H1 (cell line): ENCODE results near the gene TNKS2. TPM values are rescaled to one million over a fixed set of nuclear protein-coding genes. Genes with fewer than 3 reads are reported as not detected.

Source experiments
- CTCF ChIA-PET: fragments of 300-600 bp; sonication (Branson Sonifier 250); formaldehyde crosslinking; loops from one replicate; lab custom pipeline; 2021; ENCODE audit not compliant: partially characterized antibody; lab: Charles Lee
- POLR2A ChIA-PET: fragments of 300-600 bp; sonication (Branson Sonifier 250); formaldehyde crosslinking; loops from one replicate; lab custom pipeline; 2021; ENCODE audit warnings: inconsistent platforms; ENCODE audit not compliant: partially characterized antibody; lab: Charles Lee
- DNase-seq, 2 experiments: peaks; one replicate each; pipeline versions ENCODE4 v3.0.0 to v3.0.0-alpha.2; 2010 to 2022; ENCODE audit warnings: low spot score in 2 of 2, low read depth in 1 of 2, mixed read lengths in 1 of 2
- FAIRE-seq: peaks from 2 replicates; lab custom pipeline; 2011; peaks lifted over from hg19 to GRCh38; lab: Jason Lieb, UNC
- H2AFZ ChIP-seq: 2 replicates; pipeline ENCODE4 v1.8.1; 2012; ENCODE audit warnings: low read length, inconsistent platforms
- H2AK5ac ChIP-seq: 2 replicates; pipeline ENCODE4 v1.6.1; 2013; ENCODE audit warnings: low read depth, low read length
- H2BK120ac ChIP-seq: replicated peaks from 2 replicates; pipeline ENCODE3; 2013; ENCODE audit warnings: low read depth, low read length, inconsistent platforms
- H2BK12ac ChIP-seq: 2 replicates; pipeline ENCODE4 v1.6.1; 2013; ENCODE audit warnings: low read depth, low read length
- H2BK15ac ChIP-seq: 2 replicates; pipeline ENCODE4 v1.6.1; 2013; ENCODE audit warnings: low read length
- H2BK20ac ChIP-seq: 2 replicates; pipeline ENCODE4 v1.6.1; 2013; ENCODE audit warnings: low read length
- H2BK5ac ChIP-seq: 2 replicates; pipeline ENCODE4 v1.6.1; 2013; ENCODE audit warnings: low read depth, low read length
- H3K14ac ChIP-seq: 2 replicates; pipeline ENCODE4 v1.6.1; 2013; ENCODE audit warnings: inconsistent platforms; ENCODE audit not compliant: insufficient read length
- H3K18ac ChIP-seq: 2 replicates; pipeline ENCODE4 v1.6.1; 2013; ENCODE audit warnings: low read length; ENCODE audit errors: extremely low read depth
- H3K23ac ChIP-seq: 2 replicates; pipeline ENCODE4 v1.6.1; 2013; ENCODE audit warnings: inconsistent platforms; ENCODE audit not compliant: insufficient read length
- H3K23me2 ChIP-seq: 2 replicates; pipeline ENCODE4 v1.6.1; 2013; ENCODE audit warnings: low read depth, low read length
- H3K27ac ChIP-seq: 2 replicates; pipeline ENCODE4 v1.6.1; 2011; ENCODE audit warnings: low read depth, low read length, inconsistent platforms
- H3K27me3 ChIP-seq, 4 experiments: replicated peaks in 1 of 4; 1 replicate in 1 of 4; 2 replicates in 3 of 4; pipeline versions ENCODE4 v1.6.1 to v1.8.1; 2011 to 2013; ENCODE audit warnings: low read length in 3 of 4, mild to moderate bottlenecking in 3 of 4, inconsistent platforms in 2 of 4, mixed read lengths in 2 of 4, moderate library complexity in 1 of 4; ENCODE audit not compliant: control insufficient read depth in 3 of 4, insufficient read depth in 3 of 4; ENCODE audit errors: extremely low read depth in 1 of 4
- H3K36me3 ChIP-seq, 4 experiments: 2 replicates each; pipeline versions ENCODE4 v1.6.1 to v1.8.1; 2011 to 2013; ENCODE audit warnings: mild to moderate bottlenecking in 4 of 4, low read length in 3 of 4, moderate library complexity in 2 of 4, control low read depth in 1 of 4, inconsistent platforms in 1 of 4; ENCODE audit not compliant: insufficient read depth in 4 of 4, control insufficient read depth in 2 of 4
- H3K4ac ChIP-seq: replicated peaks from 2 replicates; pipeline ENCODE3; 2013; ENCODE audit warnings: low read length, low read depth, mixed read lengths, inconsistent platforms; ENCODE audit not compliant: insufficient read length
- H3K4me1 ChIP-seq, 4 experiments: replicated peaks in 1 of 4; 1 replicate in 1 of 4; 2 replicates in 3 of 4; pipeline versions ENCODE4 v1.6.1 to v1.8.1; 2011 to 2013; ENCODE audit warnings: low read length in 3 of 4, inconsistent platforms in 2 of 4, mixed read lengths in 1 of 4; ENCODE audit not compliant: insufficient read depth in 4 of 4, control insufficient read depth in 3 of 4
- H3K4me2 ChIP-seq, 2 experiments: 2 replicates each; pipeline versions ENCODE4 v1.6.1 to v1.8.1; 2011 to 2013; ENCODE audit warnings: low read depth in 2 of 2, low read length in 2 of 2, control low read depth in 1 of 2, inconsistent platforms in 1 of 2, mild to moderate bottlenecking in 1 of 2; ENCODE audit not compliant: insufficient read depth in 1 of 2
- H3K4me3 ChIP-seq, 4 experiments: fragments of 200-600, 300-600 bp in 1 of 4; sonication (generic), shearing (Covaris generic), sonication (Bioruptor Twin) in 1 of 4; 2 replicates each; pipeline versions ENCODE4 v1.5.1 to v1.8.1; 2011 to 2016; ENCODE audit warnings: low read length in 4 of 4, low read depth in 3 of 4, control low read depth in 2 of 4, inconsistent platforms in 2 of 4, mild to moderate bottlenecking in 2 of 4, mixed read lengths in 1 of 4, moderate library complexity in 1 of 4; ENCODE audit not compliant: insufficient read depth in 2 of 4; ENCODE audit errors: extremely low read depth in 1 of 4
- H3K56ac ChIP-seq: replicated peaks from 2 replicates; pipeline ENCODE3; 2013; ENCODE audit warnings: low read depth, mild to moderate bottlenecking, mixed read lengths, low read length, inconsistent platforms; ENCODE audit not compliant: insufficient read length
- H3K79me1 ChIP-seq: 2 replicates; pipeline ENCODE4 v1.6.1; 2013; ENCODE audit warnings: low read depth, low read length, control low read depth
- H3K79me2 ChIP-seq, 2 experiments: 2 replicates each; pipeline versions ENCODE4 v1.6.1 to v1.8.1; 2012 to 2013; ENCODE audit warnings: low read length in 2 of 2, mild to moderate bottlenecking in 2 of 2, inconsistent platforms in 1 of 2; ENCODE audit not compliant: insufficient read depth in 2 of 2, control insufficient read depth in 1 of 2
- H3K9ac ChIP-seq, 4 experiments: replicated peaks in 1 of 4; 1 replicate in 1 of 4; 2 replicates in 3 of 4; pipeline versions ENCODE4 v1.6.1 to v1.8.1; 2011 to 2013; ENCODE audit warnings: low read depth in 3 of 4, low read length in 3 of 4, control low read depth in 2 of 4, mild to moderate bottlenecking in 2 of 4, moderate library complexity in 2 of 4, inconsistent platforms in 1 of 4; ENCODE audit errors: extremely low read depth in 1 of 4
- H3K9me3 ChIP-seq, 2 experiments: 2 replicates each; pipeline versions ENCODE4 v1.6.1 to v1.8.1; 2012 to 2013; ENCODE audit warnings: mild to moderate bottlenecking in 2 of 2, moderate library complexity in 2 of 2, control low read depth in 1 of 2, inconsistent platforms in 1 of 2, low read depth in 1 of 2, low read length in 1 of 2, mixed read lengths in 1 of 2; ENCODE audit not compliant: insufficient read depth in 2 of 2
- H4K20me1 ChIP-seq, 2 experiments: replicated peaks in 1 of 2; 2 replicates each; pipeline versions ENCODE3 to v1.8.1; 2011 to 2013; ENCODE audit warnings: inconsistent platforms in 2 of 2, low read length in 2 of 2, mild to moderate bottlenecking in 1 of 2; ENCODE audit not compliant: insufficient read depth in 2 of 2, control insufficient read depth in 1 of 2
- H4K5ac ChIP-seq: 2 replicates; pipeline ENCODE4 v1.6.1; 2013; ENCODE audit warnings: low read length, low read depth, mixed read lengths, inconsistent platforms; ENCODE audit not compliant: insufficient read length
- H4K8ac ChIP-seq: 2 replicates; pipeline ENCODE4 v1.8.0; 2013; ENCODE audit warnings: mild to moderate bottlenecking, moderate library complexity, low read length, inconsistent platforms; ENCODE audit not compliant: insufficient read depth; ENCODE audit errors: extremely low read depth
- H4K91ac ChIP-seq: replicated peaks from 2 replicates; pipeline ENCODE3; 2013; ENCODE audit warnings: low read length, mixed read lengths, inconsistent platforms; ENCODE audit not compliant: insufficient read length
- CREB1 ChIP-seq: IDR thresholded peaks from 2 replicates; pipeline ENCODE4 v1.6.1; 2012; ENCODE audit warnings: inconsistent platforms
- CTCF ChIP-seq, 3 experiments: IDR thresholded peaks; 1 replicate in 2 of 3; 2 replicates in 1 of 3; pipeline versions ENCODE4 v1.5.1 to v1.6.1; 2011; ENCODE audit warnings: low read length in 3 of 3, mild to moderate bottlenecking in 3 of 3, inconsistent platforms in 2 of 3, low read depth in 1 of 3, moderate library complexity in 1 of 3; ENCODE audit not compliant: insufficient read depth in 1 of 3; ENCODE audit errors: control extremely low read depth in 1 of 3
- RAD21 ChIP-seq, 2 experiments: IDR thresholded peaks in 1 of 2; conservative IDR thresholded peaks in 1 of 2; 2 replicates each; pipeline ENCODE4 v1.6.1; 2011; ENCODE audit warnings: low read depth in 2 of 2, low read length in 2 of 2, improper control_type of control experiment in 1 of 2, inconsistent platforms in 1 of 2, mild to moderate bottlenecking in 1 of 2, moderate library complexity in 1 of 2
- WGBS, 2 experiments: shearing (Covaris generic) in 1 of 2; methylation state at CpG; one replicate each; pipeline versions ENCODE4 v1.1.6 to v1.1.7; 2013 to 2015; ENCODE audit warnings: low lambda C conversion rate in 2 of 2, mixed read lengths in 2 of 2, inconsistent platforms in 1 of 2, low coverage in 1 of 2, missing lambda C conversion rate in 1 of 2; ENCODE audit not compliant: insufficient replicate concordance in 2 of 2, insufficient coverage in 1 of 2, insufficient read length in 1 of 2; ENCODE audit errors: extremely low coverage in 1 of 2, missing lambda C conversion rate in 1 of 2; 5-methylcytosine and 5-hydroxymethylcytosine counted together
- polyA plus RNA-seq, 7 experiments: library from polyadenylated mRNA; depleted of rRNA in 3 of 7; stranded (reverse) in 5 of 7; unstranded in 2 of 7; fragments of >200 nt in 5 of 7; fragments of 200-250 nt in 2 of 7; gene quantifications; 1 replicate in 5 of 7; 2 replicates in 1 of 7; 4 replicates in 1 of 7; pipeline versions ENCODE4 v1.2.1 to v1.2.3, GENCODE V29; 2011 to 2013; ENCODE audit warnings: missing spikeins in 2 of 7, mixed read lengths in 2 of 7
- total RNA-seq: library from RNA; stranded (reverse); fragmentation: NEBNext Ultra II Directional; extraction: Animal tissue kit (Norgen Biotek cat#: 25700); gene quantifications from 2 replicates; pipeline ENCODE4 v1.2.1, GENCODE V29; 2021

The TNKS2 gene
- total and polyA plus RNA-seq, 2 of the 8 experiments (the other 6 are each of a cell fraction or from before 2014, with no cell fraction given), result 23.3 to 73.6 TPM

GRCh38 chr10:91856637-91857036, 58.4 kb downstream of the TNKS2 start:
- H2BK5ac ChIP-seq, result no peak overlapping the region
- ChIA-PET POLR2A (interaction anchor here (0.7 to 1.4 kb wide), 2 partner anchors 52 to 58 kb away, joined by 4 read pairs; partner anchors contain the start of gene TNKS2), CTCF (interaction anchor here (0.7 to 2.1 kb wide), 9 partner anchors 9 to 58 kb away, joined by 3 to 16 read pairs (median 5); no protein-coding TSS in a partner anchor)
- H3K27ac ChIP-seq, result no peak overlapping the region
- H3K23me2 ChIP-seq, result no peaks in the 10 kb centered on the region
- no peaks in the 10 kb centered on the region for H3K79me1 ChIP-seq
- peaks cover 0 to 69% (median 37%) of the 10 kb centered on the region in 4 experiments; a peak in 6 of 8 replicates for H3K36me3 ChIP-seq
- H4K91ac ChIP-seq, result no peak overlapping the region
- H3K4me3 ChIP-seq, result no peak overlapping the region
- H3K56ac ChIP-seq, result no peak overlapping the region
- H3K4me1 ChIP-seq, result no peaks in the 10 kb centered on the region
- peak; percentile 86 for FAIRE-seq
- no peak overlapping the region for H3K23ac ChIP-seq
- no peak overlapping the region for H3K9ac ChIP-seq
- no peak overlapping the region for H3K4ac ChIP-seq
- no peak overlapping the region for H2AK5ac ChIP-seq
- no peak for DNase-seq
- no peak overlapping the region for H2AFZ ChIP-seq
- no peaks in the 10 kb centered on the region for H4K20me1 ChIP-seq
- no peaks in the 10 kb centered on the region for H3K9me3 ChIP-seq
- H2BK20ac ChIP-seq, result no peak overlapping the region
- no peak overlapping the region for H3K4me2 ChIP-seq
- H3K14ac ChIP-seq, result no peak overlapping the region
- no peak overlapping the region for H2BK15ac ChIP-seq
- no peak overlapping the region for H4K8ac ChIP-seq
- no peak overlapping the region for H4K5ac ChIP-seq
- H2BK12ac ChIP-seq, result no peak overlapping the region
- WGBS, 2 experiments, result 86% methylated on average over 6 of the region's 6 CpGs; no CpG with 5 or more reads in 1 of the 2 experiments
- no peaks in the 10 kb centered on the region for H3K27me3 ChIP-seq
- TF ChIP-seq RAD21 (IDR thresholded peaks at IDR 0.05 in 1 of 2, conservative IDR thresholded peaks at IDR 0.05 in 1 of 2; ENCODE audit: low read depth in 2 of 2, low read length in 2 of 2) (peak; percentile 61 to 70), CTCF (IDR thresholded peaks at IDR 0.05; ENCODE audit: control extremely low read depth in 1 of 3, insufficient read depth in 1 of 3, low read depth in 1 of 3, low read length in 3 of 3) (peak in 2 of 3 experiments; percentile 42; a peak in 2 of 4 replicates), CREB1 (no peak)
- H2BK120ac ChIP-seq, result no peak overlapping the region
- H3K79me2 ChIP-seq, result no peaks in the 10 kb centered on the region
- no peak overlapping the region for H3K18ac ChIP-seq
